Suppressor macrophage treated with lipopolysaccharide for 1 hour (primary cell): ENCODE results near the gene RBM18.

ENCODE experiments used
- DNase-seq, 3 donors: peaks; one replicate each; pipeline ENCODE4 v3.0.0-alpha.2; 2020 to 2022

Gene RBM18

GRCh38 chr9:122221183-122221811, 43.3 kb downstream of the RBM18 start:
- no peak for DNase-seq

DNA sequence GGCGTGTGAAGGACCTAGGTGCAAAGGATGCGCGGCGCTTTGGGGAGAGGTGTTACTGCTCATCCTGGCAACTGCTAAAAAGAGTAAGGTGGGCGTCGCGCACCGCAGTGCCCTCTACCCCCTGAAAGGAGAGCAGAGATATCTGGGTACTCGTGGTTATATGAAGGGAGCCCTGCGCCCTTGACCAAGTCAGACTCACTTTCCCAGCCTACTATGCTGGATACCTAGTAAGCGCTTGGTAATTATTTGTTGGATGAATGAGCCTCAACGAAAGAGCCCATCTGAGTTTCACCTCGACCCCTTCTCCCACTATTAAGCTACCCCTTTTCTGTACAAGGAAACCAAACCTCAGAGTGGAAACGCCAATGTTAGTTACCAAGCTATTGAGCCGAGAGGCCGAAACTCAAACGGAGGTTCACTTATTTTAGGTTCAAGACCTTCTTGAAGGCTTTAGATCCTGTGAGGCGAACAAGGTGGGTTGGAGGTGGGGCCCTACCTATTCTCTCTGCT, 43.9 kb downstream of the RBM18 start:
- no peak for DNase-seq

GRCh38 chr9:122219856-122220672, 44.6 kb downstream of the RBM18 start:
- peak in 2 of 3 donors; percentile 16 to 44 for DNase-seq

GRCh38 chr9:122218935-122219855, 45.4 kb downstream of the RBM18 start:
- DNase-seq: peak in 2 of 3 donors; percentile 12 to 31

DNA sequence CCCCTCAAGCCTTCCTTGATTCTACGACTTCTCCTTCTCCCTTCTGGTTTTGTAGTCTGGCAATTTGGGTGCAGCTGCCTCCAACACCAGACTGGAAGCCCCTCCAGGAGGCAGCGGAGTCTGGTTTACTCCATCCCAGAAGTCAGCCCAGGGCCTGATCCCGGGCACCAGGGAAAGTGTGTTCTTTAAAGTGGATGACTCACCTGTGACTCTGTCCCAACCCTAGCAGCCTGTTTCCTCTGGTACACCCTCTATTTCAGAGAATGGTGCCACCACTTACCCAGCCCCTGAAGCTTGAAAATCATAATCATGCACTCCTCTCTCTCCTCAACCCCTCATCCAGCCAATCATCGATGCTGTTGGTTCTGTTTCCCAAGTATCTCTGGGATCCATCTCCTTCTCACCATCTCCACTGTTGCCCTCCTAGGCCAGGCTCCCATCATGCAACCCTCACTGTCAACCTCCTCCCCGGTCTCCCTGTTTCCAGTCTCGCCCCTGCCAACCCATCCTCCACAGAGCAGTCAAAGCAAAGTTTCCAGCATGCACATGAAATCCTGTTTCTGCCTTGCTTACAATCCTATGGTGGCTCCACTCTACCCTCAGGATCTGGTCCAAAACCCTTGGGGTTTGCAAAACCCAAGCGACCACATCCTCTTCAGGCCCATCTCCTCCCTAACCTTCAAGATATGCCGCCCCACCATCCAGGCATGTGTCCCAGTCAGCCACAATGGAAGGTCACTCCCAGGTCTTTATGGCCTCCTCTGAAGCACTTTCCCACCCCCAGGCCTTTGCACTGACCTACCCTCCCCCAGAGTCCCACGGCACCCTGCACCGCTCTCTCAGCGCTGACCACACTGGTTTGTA, 46.3 kb downstream of the RBM18 start:
- no peak for DNase-seq

DNA sequence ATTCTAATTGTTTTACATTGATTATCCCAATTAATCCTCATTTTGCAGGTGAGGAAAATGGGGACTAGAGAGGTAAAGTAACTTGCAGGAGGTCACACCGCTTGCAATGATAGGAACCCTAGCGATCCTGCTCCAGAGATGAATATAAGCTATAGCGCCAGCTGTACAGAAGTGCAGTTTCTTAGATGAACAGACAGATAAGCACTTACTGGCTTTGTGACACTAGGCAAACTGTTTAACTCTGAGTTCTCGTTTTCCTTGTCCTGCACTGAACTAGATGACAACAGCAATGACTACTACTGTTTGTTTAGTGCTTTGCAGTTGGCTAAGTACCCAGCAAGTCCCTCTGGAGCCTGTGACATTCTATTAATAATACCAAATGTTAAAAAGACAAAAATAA, 47.0 kb downstream of the RBM18 start:
- no peak for DNase-seq

- no peak for DNase-seq
These were observed 47.7 kb downstream of the RBM18 start for GRCh38 chr9:122216798-122217418.

- DNase-seq: no peak
These were observed 48.4 kb downstream of the RBM18 start for GRCh38 chr9:122216138-122216797.

DNA sequence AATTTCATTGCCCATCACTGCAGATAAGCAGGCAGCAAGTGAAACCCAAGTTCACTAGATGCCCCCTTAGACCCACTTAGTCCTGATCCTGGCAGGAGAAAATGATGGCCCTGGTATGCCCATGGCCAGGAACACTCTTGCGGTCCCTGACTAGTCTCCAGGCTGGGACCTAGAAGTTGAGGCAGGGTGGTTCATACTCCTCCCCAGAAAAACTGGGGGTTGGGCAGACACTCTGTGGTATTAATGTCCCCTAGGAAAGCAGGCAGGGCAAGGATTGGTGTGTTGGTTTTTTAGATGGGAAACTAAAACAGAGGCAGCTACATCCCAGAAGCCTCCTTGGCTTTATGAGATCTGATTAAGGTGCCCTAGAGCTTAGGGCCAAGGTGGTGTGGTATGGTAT, 49.0 kb downstream of the RBM18 start:
- no peak for DNase-seq

DNA sequence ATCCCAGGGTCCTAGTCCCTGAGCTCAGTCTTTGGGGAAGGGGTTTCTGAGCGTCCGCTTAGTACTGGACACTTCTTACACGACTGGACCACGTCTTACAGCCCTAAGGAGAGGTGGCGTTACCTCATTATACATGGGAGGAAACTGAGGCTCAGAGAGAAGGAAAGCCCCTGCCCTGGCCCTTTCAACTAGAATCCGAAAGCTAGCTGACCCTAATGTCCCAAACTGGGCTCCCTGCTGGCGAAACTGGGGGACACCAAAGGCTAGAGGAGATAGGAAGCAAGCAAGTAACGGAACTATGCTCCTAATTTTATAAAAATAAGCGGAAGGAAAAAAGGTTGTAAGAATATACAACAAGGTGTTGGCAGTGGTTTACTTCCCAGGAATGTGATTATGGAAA, 50.1 kb downstream of the RBM18 start:
- no peak for DNase-seq

GRCh38 chr9:122213589-122214413, 50.8 kb downstream of the RBM18 start:
- DNase-seq: peak in 2 of 3 donors; percentile 22 to 48

DNA sequence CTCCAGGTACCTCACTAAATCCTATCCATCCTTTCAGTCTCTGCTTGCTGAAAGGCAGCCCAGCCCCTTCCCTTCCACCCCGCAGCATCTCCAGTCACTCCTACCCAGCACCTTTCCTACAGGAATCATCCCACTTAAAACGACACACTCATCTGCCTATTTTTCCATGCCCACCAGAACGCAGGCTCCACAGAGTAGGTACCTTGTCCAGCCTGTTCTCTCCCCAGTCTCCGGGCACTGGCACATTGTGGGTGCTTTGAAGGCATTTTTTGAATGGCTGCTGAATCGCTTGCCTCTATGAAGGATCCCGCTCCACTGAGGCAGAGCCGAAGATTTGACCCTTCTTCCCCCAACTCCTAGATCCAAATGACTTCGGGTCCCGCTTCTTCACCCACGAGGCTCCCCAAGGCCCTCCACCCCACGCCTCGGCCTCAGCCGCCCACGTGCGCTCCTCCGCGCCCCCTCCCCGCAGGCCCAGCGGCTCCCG, 51.5 kb downstream of the RBM18 start:
- DNase-seq: no peak

GRCh38 chr9:122212473-122213004, 52.1 kb downstream of the RBM18 start:
- no peak for DNase-seq

DNA sequence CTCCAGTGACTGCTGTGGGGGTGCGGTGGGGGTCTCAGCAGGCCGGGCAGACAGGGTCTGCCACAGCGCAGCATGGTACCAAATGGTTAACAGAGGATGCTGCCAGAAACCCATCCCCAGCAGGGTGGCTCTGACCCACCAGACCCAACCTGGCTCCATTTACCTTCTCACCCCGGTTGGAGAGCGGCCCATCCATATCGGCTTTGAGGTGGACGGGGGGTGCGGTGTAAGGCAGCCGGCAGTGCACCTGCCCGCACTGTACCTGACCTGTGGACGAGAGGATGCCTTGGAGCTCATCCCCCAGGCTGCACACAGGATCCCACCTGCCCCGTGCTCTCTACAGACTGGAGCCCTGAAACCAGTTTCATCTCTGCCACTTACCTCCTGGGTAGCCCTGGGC, 55.2 kb downstream of the RBM18 start:
- DNase-seq: no peak

DNA sequence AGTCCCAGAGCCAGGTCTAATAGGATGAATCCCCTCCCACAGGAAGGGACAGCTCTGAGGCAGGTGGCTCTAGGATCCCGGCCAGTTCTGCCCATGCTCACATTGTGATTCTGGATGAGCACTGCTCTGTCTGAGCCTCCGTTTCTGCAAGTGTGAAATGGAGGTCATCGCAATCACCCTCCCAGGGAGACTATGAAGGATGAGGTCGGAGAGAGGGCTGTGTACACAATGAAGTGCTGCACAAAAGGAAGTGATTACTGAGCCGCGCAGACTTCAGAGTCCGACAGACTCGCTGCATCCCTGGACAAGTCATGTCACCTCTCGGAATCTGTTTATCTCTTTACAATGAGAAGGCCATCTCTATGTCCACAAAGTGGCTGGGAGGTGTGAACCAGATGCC, 57.5 kb downstream of the RBM18 start:
- no peak for DNase-seq

DNA sequence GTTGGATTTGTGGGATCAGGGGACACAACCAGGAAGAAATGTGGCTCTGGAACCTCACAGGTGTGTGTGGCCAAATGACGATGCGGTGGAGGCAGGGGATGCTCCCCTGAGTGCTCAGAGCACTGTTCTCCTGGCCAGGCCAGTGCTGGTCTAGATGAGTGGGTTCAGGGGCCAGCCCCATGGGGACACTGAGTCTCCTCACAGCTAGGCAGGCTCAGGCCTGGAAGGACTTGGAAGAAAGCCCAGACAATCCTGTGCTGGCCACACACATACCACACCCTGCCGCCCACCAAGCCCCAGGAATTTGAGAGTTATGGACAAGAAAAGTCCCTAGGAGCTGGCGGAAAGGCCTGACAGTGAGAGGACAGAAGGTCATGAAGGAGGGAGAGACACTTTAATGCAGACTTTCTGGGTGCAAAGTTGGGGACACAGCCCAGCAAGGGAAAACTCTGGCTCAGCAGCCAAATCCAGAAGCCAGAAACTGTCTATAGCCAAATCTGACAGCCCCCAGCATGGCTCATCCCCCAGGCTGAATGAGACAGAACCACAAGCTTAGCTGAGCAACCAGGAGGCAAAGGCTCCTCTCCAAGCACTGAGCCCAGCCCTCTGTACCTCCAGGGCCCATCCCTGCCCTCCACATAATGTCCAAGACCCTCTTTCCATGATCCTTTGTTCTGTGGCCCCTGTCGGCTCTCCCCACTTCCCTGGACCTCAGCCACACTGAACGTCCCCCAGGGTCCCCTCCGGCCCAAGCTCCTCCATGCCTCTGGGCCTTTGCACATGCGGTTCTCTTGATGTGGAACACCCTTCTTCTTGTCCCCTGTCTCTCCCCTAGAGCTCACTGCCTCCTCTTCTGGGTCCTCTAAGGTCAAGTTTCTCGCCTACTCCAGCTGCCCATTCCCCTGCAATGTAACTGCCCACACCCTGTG, 58.3 kb downstream of the RBM18 start:
- no peak for DNase-seq

- DNase-seq: no peak
These were observed 59.5 kb downstream of the RBM18 start for GRCh38 chr9:122205176-122205575.

DNA sequence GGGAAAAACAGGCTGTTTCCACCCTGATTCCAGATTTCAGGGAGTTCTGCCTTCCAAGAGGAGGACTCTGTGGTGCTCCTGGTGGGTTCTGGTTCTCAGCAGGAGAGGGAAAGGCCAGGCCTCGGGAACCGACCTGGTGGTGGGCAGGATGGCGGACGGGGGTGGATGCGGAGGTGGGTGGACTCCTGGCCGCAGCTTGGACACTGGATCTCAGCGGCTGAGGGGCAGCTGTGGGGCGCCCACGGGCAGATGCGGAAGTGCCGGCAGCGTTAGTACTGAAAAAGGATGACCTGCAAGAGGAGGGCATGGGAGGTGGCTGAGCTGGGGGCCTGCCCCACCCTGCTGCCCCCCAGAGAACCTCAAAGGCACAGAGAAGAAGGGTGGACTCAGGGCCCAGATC, 60.1 kb downstream of the RBM18 start:
- DNase-seq: no peak

DNA sequence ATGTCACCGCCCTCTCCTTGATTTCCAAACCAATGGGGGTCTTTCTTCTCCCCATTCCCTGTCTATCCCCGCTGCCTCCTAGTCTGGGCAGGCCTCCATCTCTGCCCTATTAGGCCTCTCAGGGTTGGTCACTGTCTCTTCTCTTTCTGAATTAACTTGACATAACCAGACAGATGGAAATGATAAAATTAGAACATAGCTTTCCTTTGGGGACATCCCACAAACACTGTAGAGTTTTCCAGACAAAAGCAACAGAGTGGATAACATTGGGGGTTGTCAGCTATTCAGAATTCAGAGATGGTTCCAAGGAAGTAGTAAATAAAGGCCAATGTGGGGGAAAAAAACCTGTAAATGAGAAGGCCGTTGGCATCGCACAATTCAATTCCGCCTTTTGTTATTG, 60.6 kb downstream of the RBM18 start:
- no peak for DNase-seq
